Neural crest cell (in vitro differentiated cells): Measurements from ENCODE around the gene CDK14. TPM values are rescaled to one million over a fixed set of nuclear protein-coding genes. Genes with fewer than 3 reads are reported as not detected.

Experiments used
- DNase-seq: peaks from one replicate; pipeline ENCODE4 v3.0.0; 2021; ENCODE audit warnings: low read depth, mixed read lengths, low spot score
- H3K27ac Mint-ChIP-seq: one replicate; pipeline ENCODE4 v1.8.0; 2021; ENCODE audit warnings: mild to moderate bottlenecking, mixed read lengths; ENCODE audit not compliant: unreplicated experiment
- H3K27me3 Mint-ChIP-seq: 2 replicates; pipeline ENCODE4 v1.8.0; 2021; ENCODE audit warnings: low read depth, mild to moderate bottlenecking, mixed read lengths
- H3K36me3 Mint-ChIP-seq: 2 replicates; pipeline ENCODE4 v1.8.0; 2021; ENCODE audit warnings: low read depth, mild to moderate bottlenecking, mixed read lengths
- H3K4me1 Mint-ChIP-seq: 2 replicates; pipeline ENCODE4 v1.8.0; 2021; ENCODE audit warnings: mixed read lengths
- H3K4me3 Mint-ChIP-seq: one replicate; pipeline ENCODE4 v1.8.0; 2021; ENCODE audit warnings: mild to moderate bottlenecking, mixed read lengths
- H3K9me3 Mint-ChIP-seq: 2 replicates; pipeline ENCODE4 v1.8.0; 2021; ENCODE audit warnings: mixed read lengths
- CTCF ChIP-seq: fragments of 200-600 bp; sonication (generic); conservative IDR thresholded peaks from 2 replicates; pipeline ENCODE4 v1.5.0; 2021; ENCODE audit warnings: antibody characterized with exemption, mild to moderate bottlenecking
- total RNA-seq: library from RNA; stranded (reverse); gene quantifications from 2 replicates; pipeline ENCODE4 v1.2.1, GENCODE V29; 2021

Gene CDK14
- total RNA-seq, 1 donor from 2014 or later: 49.6 TPM

GRCh38 chr7:90946730-90947501 lies 350.8 kb downstream of the CDK14 start:
- no peak for TF ChIP-seq CTCF
- Mint-ChIP-seq H3K4me3 (no peak overlapping the region), H3K27ac (peak overlapping the region; percentile 1), H3K4me1 (peaks cover 16% of the 10 kb centered on the region), H3K27me3 (no peaks in the 10 kb centered on the region), H3K36me3 (peaks cover 3% of the 10 kb centered on the region), H3K9me3 (no peaks in the 10 kb centered on the region)
- DNase-seq: no peak

GRCh38 chr7:90948085-90948484 lies 352.0 kb downstream of the CDK14 start:
- Mint-ChIP-seq H3K9me3 (no peaks in the 10 kb centered on the region), H3K27me3 (no peaks in the 10 kb centered on the region), H3K4me3 (no peak overlapping the region), H3K27ac (no peak overlapping the region), H3K4me1 (peaks cover 27% of the 10 kb centered on the region), H3K36me3 (peaks cover 3% of the 10 kb centered on the region)
- no peak for DNase-seq
- TF ChIP-seq CTCF: no peak

GRCh38 chr7:90951229-90951628 lies 355.1 kb downstream of the CDK14 start:
- DNase-seq: no peak
- Mint-ChIP-seq H3K9me3 (no peaks in the 10 kb centered on the region), H3K36me3 (peaks cover 8% of the 10 kb centered on the region), H3K4me1 (peaks cover 32% of the 10 kb centered on the region), H3K4me3 (no peak overlapping the region), H3K27ac (peak overlapping the region; percentile 54), H3K27me3 (no peaks in the 10 kb centered on the region)
- no peak for TF ChIP-seq CTCF

- H3K9me3 Mint-ChIP-seq: no peaks in the 10 kb centered on the region
- no peaks in the 10 kb centered on the region for H3K27me3 Mint-ChIP-seq
- no peak for TF ChIP-seq CTCF
- H3K4me1 Mint-ChIP-seq: peaks cover 24% of the 10 kb centered on the region
- peaks cover 8% of the 10 kb centered on the region for H3K36me3 Mint-ChIP-seq
- no peak overlapping the region for H3K4me3 Mint-ChIP-seq
- H3K27ac Mint-ChIP-seq: peak overlapping the region; percentile 94
- no peak for DNase-seq
Measured at GRCh38 chr7:90951986-90952954, 356.1 kb downstream of the CDK14 start.

GRCh38 chr7:90955641-90956207 lies 359.6 kb downstream of the CDK14 start:
- H3K27ac Mint-ChIP-seq: no peak overlapping the region
- peaks cover 24% of the 10 kb centered on the region for H3K4me1 Mint-ChIP-seq
- DNase-seq: no peak
- peaks cover 8% of the 10 kb centered on the region for H3K36me3 Mint-ChIP-seq
- no peak overlapping the region for H3K4me3 Mint-ChIP-seq
- no peak for TF ChIP-seq CTCF
- H3K27me3 Mint-ChIP-seq: no peaks in the 10 kb centered on the region
- H3K9me3 Mint-ChIP-seq: no peaks in the 10 kb centered on the region
